Dedifferentiated amniotic fluid mesenchymal stem cell (primary cell): ENCODE measurements around the gene ANKRD65.
"Not testable (repeated sequence)": the region's sequence is repeated elsewhere in the genome, so short reads cannot be mapped to it uniquely, and the experiment has no call there.

Experiments used
- DNase-seq: peaks from one replicate; pipeline ENCODE4 v3.0.0-alpha.2; 2016; ENCODE audit errors: extremely low spot score

Gene ANKRD65

GRCh38 chr1:1397839-1398523 lies 23.1 kb downstream of the ANKRD65 start:
- DNase-seq: no peak

- no peak for DNase-seq
Measured at GRCh38 chr1:1395166-1395565, 25.9 kb downstream of the ANKRD65 start.

- DNase-seq: no peak
Measured at GRCh38 chr1:1394116-1394515, 27.0 kb downstream of the ANKRD65 start.

- no peak for DNase-seq
Measured at GRCh38 chr1:1393428-1393827, 27.6 kb downstream of the ANKRD65 start.

- no peak for DNase-seq
Measured at GRCh38 chr1:1393014-1393413, 28.1 kb downstream of the ANKRD65 start.

GRCh38 chr1:1391225-1391624 lies 29.9 kb downstream of the ANKRD65 start:
- DNase-seq: no peak

GRCh38 chr1:1390675-1391074 lies 30.4 kb downstream of the ANKRD65 start:
- no peak for DNase-seq

GRCh38 chr1:1388078-1388472 lies 33.0 kb downstream of the ANKRD65 start:
- DNase-seq: no peak

- no peak for DNase-seq
Measured at GRCh38 chr1:1387098-1388077, 33.7 kb downstream of the ANKRD65 start.

GRCh38 chr1:1385931-1386330 lies 35.1 kb downstream of the ANKRD65 start:
- DNase-seq: no peak

- not testable (repeated sequence) for DNase-seq
Measured at GRCh38 chr1:1385339-1385738, 35.7 kb downstream of the ANKRD65 start.

GRCh38 chr1:1381294-1381693 lies 39.8 kb downstream of the ANKRD65 start:
- no peak for DNase-seq

- no peak for DNase-seq
Measured at GRCh38 chr1:1380860-1381259, 40.2 kb downstream of the ANKRD65 start.

GRCh38 chr1:1377540-1378205 lies 43.4 kb downstream of the ANKRD65 start:
- DNase-seq: no peak

- no peak for DNase-seq
Measured at GRCh38 chr1:1376551-1377226, 44.4 kb downstream of the ANKRD65 start.

- peak; percentile 100 for DNase-seq
Measured at GRCh38 chr1:1374929-1375662, 46.0 kb downstream of the ANKRD65 start, which contains the start of gene AURKAIP1. Gene AURKAIP1 (minus strand): TSS chr1:1375207. CDS start chr1:1374756, 451 bp downstream.

GRCh38 chr1:1374589-1374928 lies 46.5 kb downstream of the ANKRD65 start:
- DNase-seq: no peak

GRCh38 chr1:1373815-1374588 lies 47.1 kb downstream of the ANKRD65 start:
- DNase-seq: no peak

- no peak for DNase-seq
Measured at GRCh38 chr1:1373051-1373814, 47.8 kb downstream of the ANKRD65 start.
